Mammary epithelial cell (primary cell): ENCODE results near the gene TRIM22.

Experiments used
- EZH2 ChIP-seq: IDR thresholded peaks from 2 replicates; pipeline ENCODE4 v1.6.1; 2012; ENCODE audit warnings: low read length, inconsistent platforms, borderline replicate concordance
- TF ChIP-seq, protein P1 (sequence below), 2 donors: IDR thresholded peaks in 1 of 2; conservative IDR thresholded peaks in 1 of 2; 2 replicates each; pipeline ENCODE4 v1.5.1; 2011 to 2012; ENCODE audit warnings: inconsistent platforms in 2 of 2, low read length in 2 of 2, mild to moderate bottlenecking in 2 of 2, control low read depth in 1 of 2, low read depth in 1 of 2; ENCODE audit not compliant: insufficient read depth in 1 of 2; ENCODE audit errors: extremely low read depth in 1 of 2

GRCh38 chr11:5658318-5658717, 31.3 kb upstream of the TRIM22 start:
- TF ChIP-seq, protein P1, sequence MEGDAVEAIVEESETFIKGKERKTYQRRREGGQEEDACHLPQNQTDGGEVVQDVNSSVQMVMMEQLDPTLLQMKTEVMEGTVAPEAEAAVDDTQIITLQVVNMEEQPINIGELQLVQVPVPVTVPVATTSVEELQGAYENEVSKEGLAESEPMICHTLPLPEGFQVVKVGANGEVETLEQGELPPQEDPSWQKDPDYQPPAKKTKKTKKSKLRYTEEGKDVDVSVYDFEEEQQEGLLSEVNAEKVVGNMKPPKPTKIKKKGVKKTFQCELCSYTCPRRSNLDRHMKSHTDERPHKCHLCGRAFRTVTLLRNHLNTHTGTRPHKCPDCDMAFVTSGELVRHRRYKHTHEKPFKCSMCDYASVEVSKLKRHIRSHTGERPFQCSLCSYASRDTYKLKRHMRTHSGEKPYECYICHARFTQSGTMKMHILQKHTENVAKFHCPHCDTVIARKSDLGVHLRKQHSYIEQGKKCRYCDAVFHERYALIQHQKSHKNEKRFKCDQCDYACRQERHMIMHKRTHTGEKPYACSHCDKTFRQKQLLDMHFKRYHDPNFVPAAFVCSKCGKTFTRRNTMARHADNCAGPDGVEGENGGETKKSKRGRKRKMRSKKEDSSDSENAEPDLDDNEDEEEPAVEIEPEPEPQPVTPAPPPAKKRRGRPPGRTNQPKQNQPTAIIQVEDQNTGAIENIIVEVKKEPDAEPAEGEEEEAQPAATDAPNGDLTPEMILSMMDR (conservative IDR thresholded peaks at IDR 0.05 in 1 of 2, IDR thresholded peaks at IDR 0.05 in 1 of 2; ENCODE audit: extremely low read depth in 1 of 2, insufficient read depth in 1 of 2, low read depth in 1 of 2, low read length in 2 of 2), result no peak
- TF ChIP-seq EZH2, result no peak
